Coronary artery (tissue), 2 donors: ENCODE measurements around the gene DYRK1B.
A peak's percentile ranks its signal among the peaks of the same experiment; 100 is the strongest.

Experiments
- DNase-seq: peaks from one replicate; pipeline ENCODE4 v3.0.0-alpha.2; 2017; ENCODE audit warnings: low spot score
- H3K27ac ChIP-seq, 2 donors: fragments of 200-600 bp; sonication (generic); one replicate each; pipeline ENCODE4 v1.5.1; 2016 to 2019
- H3K4me3 ChIP-seq: fragments of 200-600 bp; sonication (generic); 2 replicates; pipeline ENCODE4 v1.5.1; 2016; ENCODE audit warnings: mild to moderate bottlenecking, moderate library complexity
- CTCF ChIP-seq: fragments of 200-600 bp; sonication (generic); IDR thresholded peaks from one replicate; pipeline ENCODE4 v1.5.1; 2019; ENCODE audit warnings: antibody characterized with exemption

DYRK1B gene

GRCh38 chr19:39865953-39866352, 32.0 kb upstream of the DYRK1B start:
- Histone ChIP-seq H3K27ac (no peak overlapping the region), H3K4me3 (no peak overlapping the region)
- TF ChIP-seq CTCF = no peak
- DNase-seq = no peak

- H3K27ac ChIP-seq = no peak overlapping the region
- no peak for TF ChIP-seq CTCF
Measured at GRCh38 chr19:39865186-39865585, 31.2 kb upstream of the DYRK1B start.

GRCh38 chr19:39864118-39864517, 30.2 kb upstream of the DYRK1B start:
- DNase-seq = no peak
- no peak for TF ChIP-seq CTCF
- Histone ChIP-seq H3K4me3 (no peak overlapping the region), H3K27ac (no peak overlapping the region)

More at GRCh38 chr19:39865186-39865585, 31.2 kb upstream of the DYRK1B start:
- DNase-seq = no peak
- H3K4me3 ChIP-seq = no peak overlapping the region

GRCh38 chr19:39858541-39858940, 24.6 kb upstream of the DYRK1B start:
- H3K27ac ChIP-seq = no peak overlapping the region
- no peak for DNase-seq
- TF ChIP-seq CTCF = no peak
- peak overlapping the region; percentile 3 for H3K4me3 ChIP-seq

- DNase-seq = no peak
- no peak overlapping the region for H3K27ac ChIP-seq
- no peak overlapping the region for H3K4me3 ChIP-seq
- no peak for TF ChIP-seq CTCF
Measured at GRCh38 chr19:39852882-39853281, 18.9 kb upstream of the DYRK1B start.

- no peak overlapping the region for H3K27ac ChIP-seq
- no peak for TF ChIP-seq CTCF
- DNase-seq = no peak
- H3K4me3 ChIP-seq = no peak overlapping the region
Measured at GRCh38 chr19:39850892-39851291, 16.9 kb upstream of the DYRK1B start.

GRCh38 chr19:39848392-39848791, 14.4 kb upstream of the DYRK1B start:
- DNase-seq = no peak
- no peak for TF ChIP-seq CTCF

More at GRCh38 chr19:39848392-39848791, 14.4 kb upstream of the DYRK1B start:
- no peak overlapping the region for H3K4me3 ChIP-seq
- H3K27ac ChIP-seq = no peak overlapping the region
